Activated naive CD8-positive, alpha-beta T cell (primary cell): ENCODE measurements around the gene MED16.

Experiments used
- H3K27ac Mint-ChIP-seq: one replicate; pipeline ENCODE4 v1.8.0; 2021; ENCODE audit warnings: mixed read lengths
- H3K27me3 Mint-ChIP-seq: one replicate; pipeline ENCODE4 v1.8.0; 2021; ENCODE audit warnings: mixed read lengths
- H3K36me3 Mint-ChIP-seq: one replicate; pipeline ENCODE4 v1.8.0; 2021; ENCODE audit warnings: mixed read lengths
- H3K4me1 Mint-ChIP-seq: one replicate; pipeline ENCODE4 v1.8.0; 2021; ENCODE audit warnings: low read depth, mixed read lengths
- H3K4me3 Mint-ChIP-seq: one replicate; pipeline ENCODE4 v1.8.0; 2021; ENCODE audit warnings: mild to moderate bottlenecking, mixed read lengths
- H3K9me3 Mint-ChIP-seq: one replicate; pipeline ENCODE4 v1.8.0; 2021; ENCODE audit warnings: low read depth, mixed read lengths

The MED16 gene

GRCh38 chr19:876780-877314 lies 16.1 kb downstream of the MED16 start:
- H3K4me3 Mint-ChIP-seq, result no peak overlapping the region
- H3K9me3 Mint-ChIP-seq, result no peaks in the 10 kb centered on the region
- H3K36me3 Mint-ChIP-seq, result no peaks in the 10 kb centered on the region
- no peaks in the 10 kb centered on the region for H3K27me3 Mint-ChIP-seq
- peaks cover 9% of the 10 kb centered on the region for H3K4me1 Mint-ChIP-seq
- H3K27ac Mint-ChIP-seq, result no peak overlapping the region

- Mint-ChIP-seq H3K4me1 (peaks cover 11% of the 10 kb centered on the region), H3K36me3 (no peaks in the 10 kb centered on the region), H3K27me3 (no peaks in the 10 kb centered on the region), H3K9me3 (no peaks in the 10 kb centered on the region), H3K27ac (peak overlapping the region; percentile 6), H3K4me3 (no peak overlapping the region)
These were observed 16.9 kb downstream of the MED16 start for GRCh38 chr19:876089-876488.

- H3K27ac Mint-ChIP-seq, result no peak overlapping the region
- no peak overlapping the region for H3K4me3 Mint-ChIP-seq
- H3K27me3 Mint-ChIP-seq, result no peaks in the 10 kb centered on the region
- H3K4me1 Mint-ChIP-seq, result peaks cover 12% of the 10 kb centered on the region
- no peaks in the 10 kb centered on the region for H3K36me3 Mint-ChIP-seq
- H3K9me3 Mint-ChIP-seq, result no peaks in the 10 kb centered on the region
These were observed 17.6 kb downstream of the MED16 start for GRCh38 chr19:875265-875879.

GRCh38 chr19:873561-874041 lies 19.4 kb downstream of the MED16 start:
- H3K4me3 Mint-ChIP-seq, result no peak overlapping the region
- H3K27ac Mint-ChIP-seq, result no peak overlapping the region
- no peaks in the 10 kb centered on the region for H3K27me3 Mint-ChIP-seq
- peaks cover 2% of the 10 kb centered on the region for H3K36me3 Mint-ChIP-seq
- H3K9me3 Mint-ChIP-seq, result no peaks in the 10 kb centered on the region
- peaks cover 15% of the 10 kb centered on the region for H3K4me1 Mint-ChIP-seq

GRCh38 chr19:873084-873483 lies 19.9 kb downstream of the MED16 start:
- H3K4me1 Mint-ChIP-seq, result peaks cover 15% of the 10 kb centered on the region
- no peak overlapping the region for H3K27ac Mint-ChIP-seq
- H3K36me3 Mint-ChIP-seq, result peaks cover 2% of the 10 kb centered on the region
- no peaks in the 10 kb centered on the region for H3K9me3 Mint-ChIP-seq
- no peaks in the 10 kb centered on the region for H3K27me3 Mint-ChIP-seq
- H3K4me3 Mint-ChIP-seq, result no peak overlapping the region

- peak overlapping the region; percentile 54 for H3K27ac Mint-ChIP-seq
These were observed 20.6 kb downstream of the MED16 start for GRCh38 chr19:872266-872951.

GRCh38 chr19:871446-872265 lies 21.3 kb downstream of the MED16 start:
- H3K27ac Mint-ChIP-seq, result peak overlapping the region; percentile 41
- H3K4me3 Mint-ChIP-seq, result peak overlapping the region; percentile 70
- H3K36me3 Mint-ChIP-seq, result peaks cover 2% of the 10 kb centered on the region
- H3K27me3 Mint-ChIP-seq, result no peaks in the 10 kb centered on the region
- H3K4me1 Mint-ChIP-seq, result peaks cover 15% of the 10 kb centered on the region
- no peaks in the 10 kb centered on the region for H3K9me3 Mint-ChIP-seq

More at GRCh38 chr19:872266-872951, 20.6 kb downstream of the MED16 start:
- Mint-ChIP-seq H3K9me3 (no peaks in the 10 kb centered on the region), H3K4me3 (peak overlapping the region; percentile 70), H3K36me3 (peaks cover 2% of the 10 kb centered on the region), H3K4me1 (peaks cover 15% of the 10 kb centered on the region), H3K27me3 (no peaks in the 10 kb centered on the region)

GRCh38 chr19:870963-871401 lies 22.0 kb downstream of the MED16 start:
- H3K27ac Mint-ChIP-seq, result no peak overlapping the region

GRCh38 chr19:870314-870713 lies 22.7 kb downstream of the MED16 start:
- no peak overlapping the region for H3K27ac Mint-ChIP-seq
- peak overlapping the region; percentile 20 for H3K4me3 Mint-ChIP-seq
- H3K36me3 Mint-ChIP-seq, result peaks cover 2% of the 10 kb centered on the region
- H3K4me1 Mint-ChIP-seq, result peaks cover 14% of the 10 kb centered on the region
- no peaks in the 10 kb centered on the region for H3K9me3 Mint-ChIP-seq
- no peaks in the 10 kb centered on the region for H3K27me3 Mint-ChIP-seq

More at GRCh38 chr19:870963-871401, 22.0 kb downstream of the MED16 start:
- Mint-ChIP-seq H3K27me3 (no peaks in the 10 kb centered on the region), H3K36me3 (peaks cover 2% of the 10 kb centered on the region), H3K4me3 (no peak overlapping the region), H3K9me3 (no peaks in the 10 kb centered on the region), H3K4me1 (peaks cover 15% of the 10 kb centered on the region)

- H3K4me1 Mint-ChIP-seq, result peaks cover 14% of the 10 kb centered on the region
- no peaks in the 10 kb centered on the region for H3K9me3 Mint-ChIP-seq
- H3K36me3 Mint-ChIP-seq, result peaks cover 2% of the 10 kb centered on the region
- no peaks in the 10 kb centered on the region for H3K27me3 Mint-ChIP-seq
- H3K4me3 Mint-ChIP-seq, result no peak overlapping the region
- peak overlapping the region; percentile 50 for H3K27ac Mint-ChIP-seq
These were observed 23.5 kb downstream of the MED16 start for GRCh38 chr19:869245-870177.

GRCh38 chr19:868458-869244 lies 24.3 kb downstream of the MED16 start:
- Mint-ChIP-seq H3K27me3 (no peaks in the 10 kb centered on the region), H3K36me3 (peaks cover 2% of the 10 kb centered on the region), H3K27ac (no peak overlapping the region), H3K4me3 (no peak overlapping the region), H3K4me1 (peaks cover 16% of the 10 kb centered on the region), H3K9me3 (no peaks in the 10 kb centered on the region)

- Mint-ChIP-seq H3K36me3 (peaks cover 2% of the 10 kb centered on the region), H3K27ac (no peak overlapping the region), H3K4me1 (peaks cover 22% of the 10 kb centered on the region), H3K9me3 (no peaks in the 10 kb centered on the region), H3K27me3 (no peaks in the 10 kb centered on the region), H3K4me3 (no peak overlapping the region)
These were observed 25.0 kb downstream of the MED16 start for GRCh38 chr19:867855-868457.

GRCh38 chr19:867301-867793 lies 25.6 kb downstream of the MED16 start:
- no peak overlapping the region for H3K4me3 Mint-ChIP-seq

More at GRCh38 chr19:867301-867793, 25.6 kb downstream of the MED16 start:
- Mint-ChIP-seq H3K27me3 (no peaks in the 10 kb centered on the region), H3K27ac (no peak overlapping the region), H3K4me1 (peaks cover 22% of the 10 kb centered on the region), H3K36me3 (peaks cover 2% of the 10 kb centered on the region), H3K9me3 (no peaks in the 10 kb centered on the region)
